HL-60 (cell line): ENCODE results near the gene CD247.

Source experiments
- DNase-seq, 2 experiments: peaks; one replicate each; pipeline ENCODE4 v3.0.0-alpha.2; 2010 to 2020; ENCODE audit warnings: low read depth in 1 of 2, low spot score in 1 of 2
- H3K27ac ChIP-seq: fragments of 250-450 bp; sonication (Bioruptor Pico); replicated peaks from 2 replicates; pipeline ENCODE4 v1.5.1; 2020; ENCODE audit warnings: mild to moderate bottlenecking, moderate library complexity
- H3K27me3 ChIP-seq: fragments of 250-450 bp; sonication (Bioruptor Pico); 2 replicates; pipeline ENCODE4 v1.5.1; 2021; ENCODE audit warnings: mild to moderate bottlenecking, moderate library complexity; ENCODE audit not compliant: insufficient read depth, poor library complexity, severe bottlenecking
- H3K4me3 ChIP-seq: replicated peaks from 2 replicates; pipeline ENCODE4 v1.5.1; 2011; ENCODE audit warnings: mild to moderate bottlenecking, control low read depth, low read length; ENCODE audit not compliant: insufficient read depth
- CTCF ChIP-seq: IDR thresholded peaks from one replicate; pipeline ENCODE4 v1.5.1; 2011; ENCODE audit warnings: low read length, control low read depth, inconsistent platforms; ENCODE audit not compliant: insufficient read depth
- GABPA ChIP-seq: IDR thresholded peaks from 2 replicates; pipeline ENCODE4 v1.6.1; 2012; ENCODE audit warnings: low read depth
- POLR2AphosphoS5 ChIP-seq: IDR thresholded peaks from 2 replicates; pipeline ENCODE4 v1.6.1; 2012; ENCODE audit warnings: low read depth
- REST ChIP-seq: IDR thresholded peaks from 2 replicates; pipeline ENCODE4 v1.6.1; 2012; ENCODE audit warnings: low read depth; ENCODE audit not compliant: insufficient replicate concordance
- SPI1 ChIP-seq: IDR thresholded peaks from 2 replicates; pipeline ENCODE4 v1.6.1; 2012; ENCODE audit warnings: low read depth, mild to moderate bottlenecking, borderline replicate concordance

Gene CD247

GRCh38 chr1:167541003-167541402 lies 22.7 kb upstream of the CD247 start:
- TF ChIP-seq CTCF (no peak), SPI1 (no peak), POLR2AphosphoS5 (no peak), GABPA (no peak), REST (no peak)
- no peak for DNase-seq
- Histone ChIP-seq H3K4me3 (no peak overlapping the region), H3K27ac (no peak overlapping the region), H3K27me3 (no peaks in the 10 kb centered on the region)

- Histone ChIP-seq H3K27me3 (no peaks in the 10 kb centered on the region), H3K27ac (no peak overlapping the region), H3K4me3 (no peak overlapping the region)
- no peak for DNase-seq
- no peak for TF ChIP-seq CTCF
- TF ChIP-seq POLR2AphosphoS5, result no peak
- no peak for TF ChIP-seq SPI1
Observed at GRCh38 chr1:167538657-167539056, 20.3 kb upstream of the CD247 start.

GRCh38 chr1:167533851-167534300 lies 15.5 kb upstream of the CD247 start:
- no peaks in the 10 kb centered on the region for H3K27me3 ChIP-seq
- peak; percentile 87 for TF ChIP-seq CTCF
- no peak for TF ChIP-seq SPI1
- H3K4me3 ChIP-seq, result no peak overlapping the region
- no peak overlapping the region for H3K27ac ChIP-seq
- peak in 1 of 2 experiments; percentile 61 for DNase-seq

GRCh38 chr1:167532964-167533824 lies 14.9 kb upstream of the CD247 start:
- TF ChIP-seq POLR2AphosphoS5 (no peak), SPI1 (no peak), CTCF (no peak), GABPA (no peak), REST (no peak)
- H3K4me3 ChIP-seq, result no peak overlapping the region

More at GRCh38 chr1:167532964-167533824, 14.9 kb upstream of the CD247 start:
- no peak for DNase-seq
- Histone ChIP-seq H3K27ac (no peak overlapping the region), H3K27me3 (no peaks in the 10 kb centered on the region)
